ENCODE measurements around the gene SPDYE1.
"Not testable (repeated sequence)": the region's sequence is repeated elsewhere in the genome, so short reads cannot be mapped to it uniquely, and the experiment has no call there.

The SPDYE1 gene

GRCh38 chr7:43997532-43997931 lies at the start of gene SPDYE1:
TSS of gene SPDYE1 (plus strand) at chr7:43997897. CDS start at chr7:43999950, 2,053 bp downstream.
- not testable (repeated sequence) for DNase-seq (ENCODE audit: low spot score)

- no peak for DNase-seq (ENCODE audit: low spot score)
Measured at GRCh38 chr7:43952028-43952427, 45.7 kb upstream of the SPDYE1 start.

GRCh38 chr7:43953071-43953470 lies 44.6 kb upstream of the SPDYE1 start:
- DNase-seq (ENCODE audit: low spot score) = no peak

GRCh38 chr7:43954524-43955228 lies 43.0 kb upstream of the SPDYE1 start:
- DNase-seq (ENCODE audit: low spot score) = peak; percentile 94

GRCh38 chr7:43956027-43956426 lies 41.7 kb upstream of the SPDYE1 start:
- DNase-seq (ENCODE audit: low spot score) = no peak

GRCh38 chr7:43960933-43961332 lies 36.8 kb upstream of the SPDYE1 start:
- no peak for DNase-seq (ENCODE audit: low spot score)

- DNase-seq (ENCODE audit: low spot score) = not testable (repeated sequence)
Measured at GRCh38 chr7:43966392-43966791, 31.3 kb upstream of the SPDYE1 start.

- DNase-seq (ENCODE audit: low spot score) = not testable (repeated sequence)
Measured at GRCh38 chr7:43968172-43969040, 29.3 kb upstream of the SPDYE1 start.

GRCh38 chr7:43969586-43969985 lies 28.1 kb upstream of the SPDYE1 start:
- DNase-seq (ENCODE audit: low spot score) = not testable (repeated sequence)

- DNase-seq (ENCODE audit: low spot score) = not testable (repeated sequence)
Measured at GRCh38 chr7:43970698-43971097, 27.0 kb upstream of the SPDYE1 start.

GRCh38 chr7:43974033-43974573 lies 23.6 kb upstream of the SPDYE1 start:
- not testable (repeated sequence) for DNase-seq (ENCODE audit: low spot score)

GRCh38 chr7:43974725-43975482 lies 22.8 kb upstream of the SPDYE1 start:
- not testable (repeated sequence) for DNase-seq (ENCODE audit: low spot score)

- DNase-seq (ENCODE audit: low spot score) = no peak
Measured at GRCh38 chr7:43977525-43977924, 20.2 kb upstream of the SPDYE1 start.

- DNase-seq (ENCODE audit: low spot score) = not testable (repeated sequence)
Measured at GRCh38 chr7:43978102-43978501, 19.6 kb upstream of the SPDYE1 start.

GRCh38 chr7:43982848-43983247 lies 14.8 kb upstream of the SPDYE1 start:
- DNase-seq (ENCODE audit: low spot score) = not testable (repeated sequence)

- not testable (repeated sequence) for DNase-seq (ENCODE audit: low spot score)
Measured at GRCh38 chr7:43983736-43984135, 14.0 kb upstream of the SPDYE1 start.

GRCh38 chr7:43985904-43986864 lies 11.5 kb upstream of the SPDYE1 start:
- DNase-seq (ENCODE audit: low spot score) = peak; percentile 56

- DNase-seq (ENCODE audit: low spot score) = not testable (repeated sequence)
Measured at GRCh38 chr7:43987476-43987875, 10.2 kb upstream of the SPDYE1 start.

GRCh38 chr7:43990011-43990585 lies 7.6 kb upstream of the SPDYE1 start:
- not testable (repeated sequence) for DNase-seq (ENCODE audit: low spot score)

GRCh38 chr7:43990829-43991228 lies 6.9 kb upstream of the SPDYE1 start:
- DNase-seq (ENCODE audit: low spot score) = not testable (repeated sequence)
